HG02981 (cell line): ENCODE data around the gene HACE1.

Experiments used
- ATAC-seq: cut with Tn5 transposase; IDR thresholded peaks from one replicate; pipeline ENCODE4 v1.9.1; 2021; ENCODE audit warnings: mild to moderate bottlenecking, moderate library complexity; ENCODE audit not compliant: unreplicated experiment

The HACE1 gene

GRCh38 chr6:104692008-104692407, 167.7 kb downstream of the HACE1 start:
- no peak for ATAC-seq

- ATAC-seq: no peak
These were observed 170.0 kb downstream of the HACE1 start for GRCh38 chr6:104689551-104690205.

GRCh38 chr6:104688283-104688969, 171.3 kb downstream of the HACE1 start:
- peak; percentile 71 for ATAC-seq

- no peak for ATAC-seq
These were observed 173.1 kb downstream of the HACE1 start for GRCh38 chr6:104686550-104687175.

GRCh38 chr6:104685871-104686549, 173.7 kb downstream of the HACE1 start:
- ATAC-seq: no peak

GRCh38 chr6:104684911-104685415, 174.8 kb downstream of the HACE1 start:
- no peak for ATAC-seq

GRCh38 chr6:104683809-104684208, 175.9 kb downstream of the HACE1 start:
- no peak for ATAC-seq

- peak; percentile 82 for ATAC-seq
These were observed 176.7 kb downstream of the HACE1 start for GRCh38 chr6:104682722-104683643.

- no peak for ATAC-seq
These were observed 179.2 kb downstream of the HACE1 start for GRCh38 chr6:104680539-104680938.

GRCh38 chr6:104679971-104680370, 179.7 kb downstream of the HACE1 start:
- ATAC-seq: no peak
